PC-3 (cell line): Measurements from ENCODE around the gene FPGS. TPM values are rescaled to one million over a fixed set of nuclear protein-coding genes. Genes with fewer than 3 reads are reported as not detected.
A peak's percentile ranks its signal among the peaks of the same experiment; 100 is the strongest.

Experiments used
- ATAC-seq: fragments of 200-7000 bp; cut with Tn5 transposase; 2 replicates; pipeline ENCODE4 v1.9.1; 2020; ENCODE audit warnings: mild to moderate bottlenecking, moderate library complexity
- BruUV-seq: library from RNA; stranded (reverse); fragments of 400-500 nt; replicated peaks from 2 replicates; lab custom pipeline; 2021; lab: Mats Ljungman, UMichigan
- CTCF ChIA-PET: fragments of 300-600 bp; sonication (Branson Sonifier 250); formaldehyde crosslinking; loops from one replicate; lab custom pipeline; 2022; ENCODE audit warnings: antibody characterized with exemption; lab: Charles Lee
- POLR2A ChIA-PET: fragments of 300-600 bp; sonication (Branson Sonifier 250); formaldehyde crosslinking; loops from one replicate; lab custom pipeline; 2022; ENCODE audit warnings: antibody characterized with exemption; ENCODE audit not compliant: unreplicated experiment; lab: Charles Lee
- DNase-seq: peaks from one replicate; pipeline ENCODE4 v3.0.0-alpha.2; 2015
- H2AFZ ChIP-seq: fragments of 300-600 bp; sonication (generic); 2 replicates; pipeline ENCODE4 v1.6.0; 2016; ENCODE audit warnings: antibody characterized with exemption, low read length
- H3F3A ChIP-seq: fragments of 300-600 bp; sonication (generic); one replicate; pipeline ENCODE4 v1.6.0; 2017; ENCODE audit warnings: antibody characterized with exemption, low read length, control low read depth, mild to moderate bottlenecking; ENCODE audit not compliant: unreplicated experiment
- H3K27ac ChIP-seq: fragments of 300-600 bp; sonication (generic); 2 replicates; pipeline ENCODE4 v1.5.1; 2016; ENCODE audit warnings: mild to moderate bottlenecking, low read length
- H3K27me3 ChIP-seq: fragments of 300-600 bp; sonication (generic); 2 replicates; pipeline ENCODE4 v1.6.1; 2016; ENCODE audit warnings: low read length, mixed read lengths
- H3K36me3 ChIP-seq: fragments of 300-600 bp; sonication (generic); 2 replicates; pipeline ENCODE4 v1.6.1; 2016; ENCODE audit warnings: low read depth, mixed run types, low read length, mixed read lengths
- H3K4me1 ChIP-seq: fragments of 300-600 bp; sonication (generic); 2 replicates; pipeline ENCODE4 v1.5.1; 2016; ENCODE audit warnings: low read length; ENCODE audit not compliant: insufficient read depth
- H3K4me2 ChIP-seq: fragments of 300-600 bp; sonication (generic); 2 replicates; pipeline ENCODE4 v1.6.0; 2016; ENCODE audit warnings: low read length
- H3K4me3 ChIP-seq: fragments of 300-600 bp; sonication (generic); 2 replicates; pipeline ENCODE4 v1.5.1; 2016; ENCODE audit warnings: mild to moderate bottlenecking, low read length, mixed read lengths
- H3K79me2 ChIP-seq: fragments of 300-600 bp; sonication (generic); 2 replicates; pipeline ENCODE4 v1.6.1; 2017; ENCODE audit warnings: low read length, mixed read lengths
- H3K9ac ChIP-seq: fragments of 300-600 bp; sonication (generic); 2 replicates; pipeline ENCODE4 v1.6.0; 2016; ENCODE audit warnings: mild to moderate bottlenecking, low read length
- H3K9me2 ChIP-seq: fragments of 300-600 bp; sonication (generic); replicated peaks from 2 replicates; pipeline ENCODE4 v1.6.1; 2016; ENCODE audit warnings: mixed run types, low read length, mixed read lengths
- H3K9me3 ChIP-seq: fragments of 300-600 bp; sonication (generic); 2 replicates; pipeline ENCODE4 v1.6.1; 2016; ENCODE audit warnings: low read length, mixed read lengths
- H4K20me1 ChIP-seq: fragments of 300-600 bp; sonication (generic); 2 replicates; pipeline ENCODE4 v1.6.1; 2016; ENCODE audit warnings: low read length, mixed read lengths
- CTCF ChIP-seq: fragments of 300-600 bp; sonication (generic); conservative IDR thresholded peaks from 2 replicates; pipeline ENCODE4 v1.5.1; 2017; ENCODE audit warnings: antibody characterized with exemption, low read depth, mild to moderate bottlenecking, low read length
- EZH2 ChIP-seq: fragments of 300-600 bp; sonication (generic); IDR thresholded peaks from one replicate; pipeline ENCODE4 v1.6.1; 2017; ENCODE audit warnings: antibody characterized with exemption, mild to moderate bottlenecking, low read length; ENCODE audit not compliant: unreplicated experiment
- EZH2phosphoT487 ChIP-seq: fragments of 300-600 bp; sonication (generic); IDR thresholded peaks from 2 replicates; pipeline ENCODE4 v1.6.1; 2018; ENCODE audit warnings: mild to moderate bottlenecking, antibody characterized with exemption, low read length, borderline replicate concordance
- intact Hi-C: fragments of 100-400 bp; cut with micrococcal nuclease; formaldehyde crosslinking; loops from 2 replicates; pipeline ENCODE4 v1.9.0; 2023
- total RNA-seq: library from RNA; depleted of rRNA; stranded (reverse); fragments of >200 nt; gene quantifications from 2 replicates; pipeline ENCODE4 v1.2.3, GENCODE V29; 2014

The FPGS gene
- total RNA-seq, 1 experiment from 2014 or later: 78.5 TPM

DNA sequence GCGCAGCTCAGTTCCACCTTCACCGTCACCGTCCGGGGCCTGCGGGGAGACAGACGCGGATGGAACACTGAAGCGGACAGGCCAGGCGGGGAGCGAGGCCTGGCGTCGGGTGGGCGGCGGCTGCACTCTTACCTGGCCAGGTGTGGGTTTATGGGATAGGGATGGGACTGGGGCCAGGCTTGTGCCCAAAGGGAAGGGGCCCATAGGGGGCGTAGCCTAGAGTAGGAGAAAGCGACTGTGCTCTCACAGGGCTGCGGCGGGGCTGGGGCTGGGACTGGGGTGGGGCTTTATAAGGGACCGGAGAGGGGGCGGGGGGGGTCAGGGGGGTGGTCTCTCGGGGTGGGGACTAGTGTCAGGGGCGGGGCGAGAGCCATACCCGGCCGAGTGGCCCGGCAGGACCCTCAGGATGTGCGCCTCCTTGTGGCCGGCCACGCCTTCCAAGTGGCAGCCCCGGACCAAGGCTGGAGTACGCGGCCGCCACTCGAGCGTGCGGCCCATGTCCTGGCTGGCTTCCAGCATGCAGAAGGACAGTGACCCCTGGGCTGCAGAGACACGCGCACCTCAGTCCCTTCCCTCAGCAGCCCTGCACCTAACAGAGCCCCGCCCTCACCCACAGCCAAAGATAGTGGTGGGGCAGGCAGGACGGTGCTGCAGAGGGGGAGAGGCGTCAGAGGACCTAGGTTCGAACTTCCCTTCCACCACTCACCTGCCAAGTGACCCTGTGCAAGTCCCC, 22.8 kb downstream of the FPGS start:
- no TSS peak for BruUV-seq
- peak; percentile 27; the same call in 1 of the 2 replicates for ATAC-seq
- POLR2A ChIA-PET: no interaction called here

GRCh38 chr9:127826253-127826913, 23.7 kb downstream of the FPGS start:
- H3K27me3 ChIP-seq: no peaks in the 10 kb centered on the region
- H3K9me3 ChIP-seq: no peaks in the 10 kb centered on the region
- H3K36me3 ChIP-seq: no peaks in the 10 kb centered on the region
- H3K9ac ChIP-seq: no peak overlapping the region
- H3K27ac ChIP-seq: no peak overlapping the region
- no TSS peak for BruUV-seq
- H3K4me3 ChIP-seq: no peak overlapping the region
- H3K79me2 ChIP-seq: no peaks in the 10 kb centered on the region
- 0 out of 2 replicates have a peak, but pooled peaks cover 3% of the 10 kb centered on the region for H3K4me1 ChIP-seq
- POLR2A ChIA-PET: no interaction called here
- no peak overlapping the region for H3K4me2 ChIP-seq
- H3K9me2 ChIP-seq: no peaks in the 10 kb centered on the region
- no peaks in the 10 kb centered on the region for H4K20me1 ChIP-seq
- H3F3A ChIP-seq: no peaks in the 10 kb centered on the region
- no peak for ATAC-seq
- intact Hi-C loops: no loop called here
- TF ChIP-seq CTCF: no peak
- TF ChIP-seq EZH2phosphoT487: no peak
- no peak for TF ChIP-seq EZH2
- no peak overlapping the region for H2AFZ ChIP-seq
- CTCF ChIA-PET: interaction anchor here (0.6 kb wide), 1 partner anchor 25 kb away, joined by 6 read pairs; no protein-coding TSS in a partner anchor
- no peak for DNase-seq

More for the DNA sequence above, 22.8 kb downstream of the FPGS start:
- Histone ChIP-seq H3K4me2 (no peak overlapping the region), H2AFZ (no peak overlapping the region), H3K27me3 (no peaks in the 10 kb centered on the region), H3K4me3 (no peak overlapping the region), H3K36me3 (no peaks in the 10 kb centered on the region), H3K9me2 (no peaks in the 10 kb centered on the region), H3K27ac (no peak overlapping the region), H4K20me1 (no peaks in the 10 kb centered on the region), H3K4me1 (0 out of 2 replicates have a peak, but pooled peaks cover 3% of the 10 kb centered on the region), H3K9ac (no peak overlapping the region), H3K79me2 (no peaks in the 10 kb centered on the region), H3K9me3 (no peaks in the 10 kb centered on the region), H3F3A (no peaks in the 10 kb centered on the region)
- TF ChIP-seq CTCF (peak; percentile 37; the same call in 1 of the 2 replicates), EZH2 (no peak)
- DNase-seq: no peak
- intact Hi-C loops: no loop called here
- CTCF ChIA-PET: no interaction called here
